Stimulated activated CD4-positive, alpha-beta T cell treated with anti-CD3 and anti-CD28 coated beads, Interleukin-1b, Interleukin-23, amount 100 ng/mL, for 48 hours (primary cell): ENCODE measurements around the gene CTNNA1.

Experiments
- DNase-seq: peaks from one replicate; pipeline ENCODE4 v3.0.0-alpha.2; 2020

CTNNA1 gene

GRCh38 chr5:138936225-138936967 is 183.2 kb downstream of the CTNNA1 start:
- no peak for DNase-seq

GRCh38 chr5:138936968-138937345 is 183.7 kb downstream of the CTNNA1 start:
- DNase-seq, result no peak

- no peak for DNase-seq
Observed at GRCh38 chr5:138937392-138938387, 184.5 kb downstream of the CTNNA1 start.

- DNase-seq, result no peak
Observed at GRCh38 chr5:138938526-138938925, 185.3 kb downstream of the CTNNA1 start.

GRCh38 chr5:138942066-138942465 is 188.8 kb downstream of the CTNNA1 start:
- no peak for DNase-seq

- no peak for DNase-seq
Observed at GRCh38 chr5:138942861-138943260, 189.6 kb downstream of the CTNNA1 start.

- no peak for DNase-seq
Observed at GRCh38 chr5:138943599-138944173, 190.5 kb downstream of the CTNNA1 start.

- DNase-seq, result no peak
Observed at GRCh38 chr5:138944527-138945322, 191.5 kb downstream of the CTNNA1 start.

- DNase-seq, result no peak
Observed at GRCh38 chr5:138945421-138946240, 192.4 kb downstream of the CTNNA1 start.

GRCh38 chr5:138946241-138946623 is 193.0 kb downstream of the CTNNA1 start:
- DNase-seq, result no peak

GRCh38 chr5:138946831-138947560 is 193.8 kb downstream of the CTNNA1 start:
- DNase-seq, result no peak

GRCh38 chr5:138947780-138948179 is 194.6 kb downstream of the CTNNA1 start:
- DNase-seq, result no peak

- DNase-seq, result no peak
Observed at GRCh38 chr5:138948471-138949222, 195.4 kb downstream of the CTNNA1 start.

- DNase-seq, result no peak
Observed at GRCh38 chr5:138949223-138949574, 196.0 kb downstream of the CTNNA1 start.

- DNase-seq, result no peak
Observed at GRCh38 chr5:138949988-138950387, 196.8 kb downstream of the CTNNA1 start.

GRCh38 chr5:138950421-138951031 is 197.3 kb downstream of the CTNNA1 start:
- DNase-seq, result no peak

- no peak for DNase-seq
Observed at GRCh38 chr5:138951091-138951985, 198.1 kb downstream of the CTNNA1 start.

GRCh38 chr5:138951986-138952735 is 198.9 kb downstream of the CTNNA1 start:
- DNase-seq, result no peak
